ENCODE measurements around the gene IRS2.

DNA sequence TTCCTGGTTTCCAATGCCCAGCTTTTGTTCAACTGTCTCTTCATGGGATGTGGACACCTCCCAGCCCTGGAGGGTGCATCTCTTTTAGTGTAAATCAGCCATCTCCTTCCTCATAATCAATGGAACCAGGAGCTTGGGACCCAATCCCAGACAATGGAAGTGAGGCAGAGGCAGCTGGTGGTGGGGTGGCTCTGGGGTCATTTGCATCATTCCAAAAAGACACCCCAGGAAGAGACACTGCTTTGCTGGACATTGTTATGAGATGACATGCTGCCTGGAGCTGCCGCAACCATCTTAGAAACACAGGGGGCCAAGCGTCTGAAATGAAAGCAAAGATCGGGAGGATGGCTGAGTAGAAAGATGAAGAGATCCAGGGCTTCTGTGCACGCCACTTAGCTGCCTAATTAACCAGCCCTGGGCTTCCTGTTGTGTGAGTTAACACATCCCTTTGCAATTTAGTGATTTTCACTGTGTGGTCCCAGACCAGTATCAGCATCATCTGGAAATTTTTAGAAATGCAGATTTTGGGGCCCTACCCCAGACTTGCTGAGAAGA is 36.1 kb downstream of the IRS2 start:
- TF ChIP-seq, protein P1, sequence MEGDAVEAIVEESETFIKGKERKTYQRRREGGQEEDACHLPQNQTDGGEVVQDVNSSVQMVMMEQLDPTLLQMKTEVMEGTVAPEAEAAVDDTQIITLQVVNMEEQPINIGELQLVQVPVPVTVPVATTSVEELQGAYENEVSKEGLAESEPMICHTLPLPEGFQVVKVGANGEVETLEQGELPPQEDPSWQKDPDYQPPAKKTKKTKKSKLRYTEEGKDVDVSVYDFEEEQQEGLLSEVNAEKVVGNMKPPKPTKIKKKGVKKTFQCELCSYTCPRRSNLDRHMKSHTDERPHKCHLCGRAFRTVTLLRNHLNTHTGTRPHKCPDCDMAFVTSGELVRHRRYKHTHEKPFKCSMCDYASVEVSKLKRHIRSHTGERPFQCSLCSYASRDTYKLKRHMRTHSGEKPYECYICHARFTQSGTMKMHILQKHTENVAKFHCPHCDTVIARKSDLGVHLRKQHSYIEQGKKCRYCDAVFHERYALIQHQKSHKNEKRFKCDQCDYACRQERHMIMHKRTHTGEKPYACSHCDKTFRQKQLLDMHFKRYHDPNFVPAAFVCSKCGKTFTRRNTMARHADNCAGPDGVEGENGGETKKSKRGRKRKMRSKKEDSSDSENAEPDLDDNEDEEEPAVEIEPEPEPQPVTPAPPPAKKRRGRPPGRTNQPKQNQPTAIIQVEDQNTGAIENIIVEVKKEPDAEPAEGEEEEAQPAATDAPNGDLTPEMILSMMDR (IDR thresholded peaks at IDR 0.05; ENCODE audit: insufficient read depth, low read length, poor library complexity, severe bottlenecking), result no peak
- TF ChIP-seq EZH2phosphoT487 (conservative IDR thresholded peaks at IDR 0.05; ENCODE audit: low read length), result no peak
